Gastrocnemius medialis (tissue), 4 donors: ENCODE results near the gene LTBP1. TPM values are rescaled to one million over a fixed set of nuclear protein-coding genes. Genes with fewer than 3 reads are reported as not detected.
A peak's percentile ranks its signal among the peaks of the same experiment; 100 is the strongest.

Experiments used
- ATAC-seq, 2 donors: fragments of 150-250 bp; one replicate each; pipeline ENCODE4 v1.9.1; 2016
- DNase-seq, 2 donors: peaks; one replicate each; pipeline ENCODE4 v3.0.0-alpha.2; 2019
- H3K27ac ChIP-seq, 4 donors: fragments of 200-600 bp; sonication (generic); 1 replicate in 1 of 4; 2 replicates in 3 of 4; pipeline ENCODE4 v1.5.1; 2016 to 2018; ENCODE audit warnings: mild to moderate bottlenecking in 2 of 4, moderate library complexity in 1 of 4
- H3K27me3 ChIP-seq, 3 donors: fragments of 200-600 bp; sonication (generic) in 2 of 3; 1 replicate in 1 of 3; 2 replicates in 2 of 3; pipeline versions ENCODE4 v1.5.1 to v1.6.0; 2016 to 2019; ENCODE audit warnings: mild to moderate bottlenecking in 1 of 3, moderate library complexity in 1 of 3
- H3K36me3 ChIP-seq, 2 donors: fragments of 200-600 bp; sonication (generic) in 1 of 2; one replicate each; pipeline ENCODE4 v1.5.1; 2017 to 2018
- H3K4me1 ChIP-seq, 2 donors: fragments of 200-600 bp; sonication (generic) in 1 of 2; one replicate each; pipeline ENCODE4 v1.5.1; 2016 to 2017; ENCODE audit warnings: mild to moderate bottlenecking in 2 of 2
- H3K4me3 ChIP-seq, 4 donors: fragments of 200-600 bp; sonication (generic) in 3 of 4; 1 replicate in 1 of 4; 2 replicates in 3 of 4; pipeline ENCODE4 v1.5.1; 2016 to 2019; ENCODE audit warnings: mild to moderate bottlenecking in 2 of 4
- H3K9me3 ChIP-seq, 3 donors: fragments of 200-600 bp; sonication (generic) in 2 of 3; 1 replicate in 1 of 3; 2 replicates in 2 of 3; pipeline ENCODE4 v1.5.1; 2016 to 2019
- CTCF ChIP-seq, 5 experiments: fragments of 450-650 bp in 3 of 5; fragments of 200-600 bp in 2 of 5; sonication (generic) in 2 of 5; IDR thresholded peaks in 4 of 5; conservative IDR thresholded peaks in 1 of 5; 1 replicate in 4 of 5; 2 replicates in 1 of 5; pipeline ENCODE4 v1.5.1; 2016 to 2019; ENCODE audit warnings: antibody characterized with exemption in 5 of 5, mild to moderate bottlenecking in 3 of 5, moderate library complexity in 3 of 5
- POLR2A ChIP-seq, 2 donors: fragments of 450-650 bp; IDR thresholded peaks; one replicate each; pipeline ENCODE4 v1.6.1; 2017; ENCODE audit warnings: antibody characterized with exemption in 2 of 2, mild to moderate bottlenecking in 2 of 2, moderate library complexity in 2 of 2
- in situ Hi-C, 4 donors: fragments of 200-750 bp; cut with MboI; loops; one replicate each; pipeline versions ENCODE4 v1.15.0 to v1.8.0; 2017; ENCODE audit warnings: low sequenced_read_pairs in 4 of 4
- intact Hi-C: fragments of 100-400 bp; cut with DNase I; formaldehyde crosslinking; loops from one replicate; pipeline ENCODE4 v1.15.1; 2023; ENCODE audit warnings: low total_unique reads
- total RNA-seq, 4 donors: library from RNA; depleted of rRNA; stranded (reverse); fragments of >200 nt; gene quantifications; one replicate each; pipeline versions ENCODE4 v1.1.0 to v1.2.3, GENCODE V29; 2016

The LTBP1 gene
- total RNA-seq, 4 donors from 2014 or later: 8.0 to 42.8 (median 18.4) TPM

GRCh38 chr2:33241072-33241471 is 294.3 kb downstream of the LTBP1 start:
- intact Hi-C loops: no loop called here
- DNase-seq: no peak
- H3K9me3 ChIP-seq: no peaks in the 10 kb centered on the region

GRCh38 chr2:33241581-33241980 is 294.8 kb downstream of the LTBP1 start:
- in situ Hi-C loops: no loop called here
- DNase-seq: no peak
- H3K36me3 ChIP-seq: no peaks in the 10 kb centered on the region

More at GRCh38 chr2:33241072-33241471, 294.3 kb downstream of the LTBP1 start:
- Histone ChIP-seq H3K4me3 (no peak overlapping the region), H3K27me3 (no peaks in the 10 kb centered on the region), H3K36me3 (no peaks in the 10 kb centered on the region), H3K4me1 (no peaks in the 10 kb centered on the region), H3K27ac (no peak overlapping the region)
- ATAC-seq: no peak
- TF ChIP-seq POLR2A (IDR thresholded peaks at IDR 0.05) (no peak), CTCF (IDR thresholded peaks at IDR 0.05 in 4 of 5, conservative IDR thresholded peaks at IDR 0.05 in 1 of 5) (no peak)
- in situ Hi-C loops: no loop called here

GRCh38 chr2:33242845-33243244 is 296.1 kb downstream of the LTBP1 start:
- ATAC-seq: no peak
- H3K4me1 ChIP-seq: no peaks in the 10 kb centered on the region
- H3K27me3 ChIP-seq: no peaks in the 10 kb centered on the region
- no peak overlapping the region for H3K4me3 ChIP-seq
- H3K9me3 ChIP-seq: no peaks in the 10 kb centered on the region
- DNase-seq: no peak
- in situ Hi-C loops: no loop called here
- TF ChIP-seq POLR2A (IDR thresholded peaks at IDR 0.05): no peak
- no peak for TF ChIP-seq CTCF (IDR thresholded peaks at IDR 0.05 in 4 of 5, conservative IDR thresholded peaks at IDR 0.05 in 1 of 5)
- H3K36me3 ChIP-seq: no peaks in the 10 kb centered on the region
- intact Hi-C loops: no loop called here
- no peak overlapping the region for H3K27ac ChIP-seq

More at GRCh38 chr2:33241581-33241980, 294.8 kb downstream of the LTBP1 start:
- no peak overlapping the region for H3K27ac ChIP-seq
- intact Hi-C loops: no loop called here
- ATAC-seq: no peak
- H3K4me1 ChIP-seq: no peaks in the 10 kb centered on the region
- H3K4me3 ChIP-seq: no peak overlapping the region
- H3K27me3 ChIP-seq: no peaks in the 10 kb centered on the region
- H3K9me3 ChIP-seq: no peaks in the 10 kb centered on the region
- TF ChIP-seq CTCF (IDR thresholded peaks at IDR 0.05 in 4 of 5, conservative IDR thresholded peaks at IDR 0.05 in 1 of 5): no peak
- TF ChIP-seq POLR2A (IDR thresholded peaks at IDR 0.05): no peak

GRCh38 chr2:33246432-33246831 is 299.7 kb downstream of the LTBP1 start:
- ATAC-seq: peak in 1 of 2 donors; percentile 44
- peak in 1 of 2 donors; percentile 13 for DNase-seq
- intact Hi-C loops (no loop called here), in situ Hi-C loops (no loop called here)
- Histone ChIP-seq H3K27me3 (no peaks in the 10 kb centered on the region), H3K27ac (no peak overlapping the region), H3K4me3 (no peak overlapping the region), H3K36me3 (no peaks in the 10 kb centered on the region), H3K9me3 (no peaks in the 10 kb centered on the region), H3K4me1 (no peaks in the 10 kb centered on the region)
- TF ChIP-seq CTCF (IDR thresholded peaks at IDR 0.05 in 4 of 5, conservative IDR thresholded peaks at IDR 0.05 in 1 of 5) (no peak), POLR2A (IDR thresholded peaks at IDR 0.05) (no peak)

GRCh38 chr2:33247365-33247764 is 300.6 kb downstream of the LTBP1 start:
- intact Hi-C loops: no loop called here
- no peak for DNase-seq
- ATAC-seq: no peak
- no peaks in the 10 kb centered on the region for H3K27me3 ChIP-seq
- no peak overlapping the region for H3K4me3 ChIP-seq
- no peak for TF ChIP-seq POLR2A (IDR thresholded peaks at IDR 0.05)
- no peak for TF ChIP-seq CTCF (IDR thresholded peaks at IDR 0.05 in 4 of 5, conservative IDR thresholded peaks at IDR 0.05 in 1 of 5)
- no peaks in the 10 kb centered on the region for H3K9me3 ChIP-seq
- H3K36me3 ChIP-seq: no peaks in the 10 kb centered on the region
- in situ Hi-C loops: no loop called here
- H3K27ac ChIP-seq: no peak overlapping the region
- no peaks in the 10 kb centered on the region for H3K4me1 ChIP-seq
